Measurements from ENCODE around the gene ULBP3.

DNA sequence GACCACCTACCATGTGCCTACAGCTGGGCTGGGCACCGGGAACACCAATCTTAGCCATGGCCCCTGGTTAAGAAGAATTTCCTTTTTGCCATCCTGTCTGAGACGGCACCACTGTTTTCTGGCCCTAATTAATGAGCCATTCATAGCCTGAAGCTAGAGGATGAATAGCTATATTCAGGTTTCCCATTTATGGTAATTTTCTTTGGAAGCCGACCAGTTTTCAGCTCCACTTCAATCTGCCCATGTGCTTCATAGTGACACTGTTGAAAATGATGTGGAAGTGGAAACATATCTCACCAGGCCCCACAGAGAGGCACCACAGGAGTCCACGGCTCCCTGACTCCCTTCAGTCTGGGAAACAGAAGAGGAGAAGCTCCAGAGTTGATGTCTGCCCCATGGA, 22.6 kb upstream of the ULBP3 start:
- TF ChIP-seq, protein P1, sequence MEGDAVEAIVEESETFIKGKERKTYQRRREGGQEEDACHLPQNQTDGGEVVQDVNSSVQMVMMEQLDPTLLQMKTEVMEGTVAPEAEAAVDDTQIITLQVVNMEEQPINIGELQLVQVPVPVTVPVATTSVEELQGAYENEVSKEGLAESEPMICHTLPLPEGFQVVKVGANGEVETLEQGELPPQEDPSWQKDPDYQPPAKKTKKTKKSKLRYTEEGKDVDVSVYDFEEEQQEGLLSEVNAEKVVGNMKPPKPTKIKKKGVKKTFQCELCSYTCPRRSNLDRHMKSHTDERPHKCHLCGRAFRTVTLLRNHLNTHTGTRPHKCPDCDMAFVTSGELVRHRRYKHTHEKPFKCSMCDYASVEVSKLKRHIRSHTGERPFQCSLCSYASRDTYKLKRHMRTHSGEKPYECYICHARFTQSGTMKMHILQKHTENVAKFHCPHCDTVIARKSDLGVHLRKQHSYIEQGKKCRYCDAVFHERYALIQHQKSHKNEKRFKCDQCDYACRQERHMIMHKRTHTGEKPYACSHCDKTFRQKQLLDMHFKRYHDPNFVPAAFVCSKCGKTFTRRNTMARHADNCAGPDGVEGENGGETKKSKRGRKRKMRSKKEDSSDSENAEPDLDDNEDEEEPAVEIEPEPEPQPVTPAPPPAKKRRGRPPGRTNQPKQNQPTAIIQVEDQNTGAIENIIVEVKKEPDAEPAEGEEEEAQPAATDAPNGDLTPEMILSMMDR (IDR thresholded peaks at IDR 0.05) = no peak
- TF ChIP-seq POLR2A (IDR thresholded peaks at IDR 0.05) (no peak), POLR2AphosphoS5 (IDR thresholded peaks at IDR 0.05) (no peak), EP300 (IDR thresholded peaks at IDR 0.05) (no peak)

Data from gastroesophageal sphincter (tissue), 3 donors.